K562 (cell line): Measurements from ENCODE around the gene FAF2. TPM values are rescaled to one million over a fixed set of nuclear protein-coding genes. Genes with fewer than 3 reads are reported as not detected.
A peak's percentile ranks its signal among the peaks of the same experiment; 100 is the strongest.

Experiments
- DIDO1 ChIP-seq: fragments of 450-650 bp; IDR thresholded peaks from 2 replicates; pipeline ENCODE4 v1.6.1; 2016; ENCODE audit warnings: low read depth, missing biosample characterization, missing genetic modification characterization
- KDM2B ChIP-seq: fragments of 250-450 bp; sonication (Bioruptor Pico); IDR thresholded peaks from 2 replicates; pipeline ENCODE4 v1.8.0; 2021; ENCODE audit warnings: mild to moderate bottlenecking, moderate library complexity
- MEF2A ChIP-seq: IDR thresholded peaks from 2 replicates; pipeline ENCODE4 v1.6.1; 2011; ENCODE audit warnings: low read depth, mild to moderate bottlenecking, low read length, moderate library complexity; ENCODE audit not compliant: control insufficient read depth
- MEIS2 ChIP-seq: fragments of 450-650 bp; IDR thresholded peaks from 2 replicates; pipeline ENCODE4 v1.6.1; 2014; ENCODE audit warnings: mild to moderate bottlenecking; ENCODE audit not compliant: partially characterized antibody
- MYNN ChIP-seq, 2 experiments: sonication (generic); formaldehyde crosslinking in 1 of 2; IDR thresholded peaks; 2 replicates each; pipeline versions ENCODE4 v1.5.0 to v1.6.1; 2016 to 2020; ENCODE audit warnings: antibody characterized with exemption in 1 of 2, missing genetic modification reagents in 1 of 2
- PHB ChIP-seq: fragments of 250-450 bp; sonication (Bioruptor Pico); IDR thresholded peaks from 2 replicates; pipeline ENCODE4 v1.5.0; 2021
- PPARD ChIP-seq: fragments of 250-450 bp; sonication (Bioruptor Pico); IDR thresholded peaks from 2 replicates; pipeline ENCODE4 v1.8.0; 2022; ENCODE audit warnings: inconsistent platforms, mild to moderate bottlenecking, moderate library complexity
- SLC30A9 ChIP-seq: fragments of 250-450 bp; sonication (Bioruptor Pico); IDR thresholded peaks from 2 replicates; pipeline ENCODE4 v1.8.0; 2022; ENCODE audit warnings: mild to moderate bottlenecking, moderate library complexity
- SP2 ChIP-seq: IDR thresholded peaks from 2 replicates; pipeline ENCODE4 v1.6.1; 2011; ENCODE audit warnings: mild to moderate bottlenecking, low read depth, low read length, moderate library complexity; ENCODE audit not compliant: poor library complexity, severe bottlenecking; ENCODE audit errors: extremely low read depth
- TCFL5 ChIP-seq: fragments of 250-450 bp; sonication (Bioruptor Pico); conservative IDR thresholded peaks from 2 replicates; pipeline ENCODE4 v1.6.1; 2021; ENCODE audit warnings: mild to moderate bottlenecking, moderate library complexity, matching md5 sums
- ZBTB17 ChIP-seq: fragments of 450-650 bp; formaldehyde crosslinking; IDR thresholded peaks from 2 replicates; pipeline ENCODE4 v1.4.0; 2020; ENCODE audit warnings: mild to moderate bottlenecking
- ZNF24 ChIP-seq: fragments of 450-650 bp; IDR thresholded peaks from 2 replicates; pipeline ENCODE4 v1.6.1; 2016
- ZNF830 ChIP-seq: fragments of 250-450 bp; sonication (Bioruptor Pico); IDR thresholded peaks from 2 replicates; pipeline ENCODE4 v1.5.0; 2021; ENCODE audit warnings: mild to moderate bottlenecking
- polyA plus RNA-seq, 8 experiments: library from polyadenylated mRNA; depleted of rRNA in 4 of 8; stranded (reverse) in 5 of 8; unstranded in 3 of 8; fragments of >200 nt; fragmentation: Nextera tagmentation in 2 of 8; fragmentation: Illumina TruSeq in 1 of 8; extraction: Ambion mirVana in 2 of 8; extraction: Trizol in 1 of 8; gene quantifications; 2 replicates each; pipeline versions ENCODE4 v1.2.1 to v1.2.3, GENCODE V29; 2011 to 2014; ENCODE audit warnings: inconsistent platforms in 1 of 8, missing spikeins in 1 of 8
- total RNA-seq, 7 experiments: library from RNA; depleted of rRNA in 6 of 7; stranded (reverse); fragments of >200 nt in 6 of 7; fragmentation: Illumina TruSeq in 2 of 7; extraction: Trizol in 2 of 7; gene quantifications; 2 replicates each; pipeline versions ENCODE4 v1.2.1 to v1.2.3, GENCODE V29; 2011 to 2021; ENCODE audit warnings: low replicate concordance in 1 of 7
- TF ChIP-seq, protein P1 (sequence below): sonication (generic); formaldehyde crosslinking; IDR thresholded peaks from 2 replicates; pipeline ENCODE4 v1.8.0; 2022; ENCODE audit warnings: missing genetic modification reagents, mild to moderate bottlenecking, borderline replicate concordance
- TF ChIP-seq, protein P2 (sequence below): sonication (generic); formaldehyde crosslinking; IDR thresholded peaks from 2 replicates; pipeline ENCODE4 v1.9.0; 2022; ENCODE audit warnings: mild to moderate bottlenecking, missing genetic modification reagents
- TF ChIP-seq, protein P3 (sequence below): sonication (generic); formaldehyde crosslinking; IDR thresholded peaks from 2 replicates; pipeline ENCODE4 v1.8.0; 2022; ENCODE audit warnings: mild to moderate bottlenecking, missing genetic modification reagents
- TF ChIP-seq, protein P4 (sequence below): fragments of 250-450 bp; sonication (Bioruptor Pico); IDR thresholded peaks from 2 replicates; pipeline ENCODE4 v1.8.0; 2021; ENCODE audit warnings: moderate library complexity, mild to moderate bottlenecking, inconsistent platforms
- TF ChIP-seq, protein P5 (sequence below): fragments of 250-450 bp; sonication (Bioruptor Pico); IDR thresholded peaks from 2 replicates; pipeline ENCODE4 v1.5.0; 2021
- TF ChIP-seq, protein P6 (sequence below): fragments of 450-650 bp; conservative IDR thresholded peaks from 2 replicates; pipeline ENCODE4 v1.6.1; 2016; ENCODE audit warnings: missing genetic modification characterization, low read depth, mild to moderate bottlenecking, control low read depth, missing compliant biosample characterization

Gene FAF2
- total and polyA plus RNA-seq, 9 of the 15 experiments (the other 6 are each of a cell fraction or from before 2014, with no cell fraction given): 25.0 to 44.6 (median 36.1) TPM

DNA sequence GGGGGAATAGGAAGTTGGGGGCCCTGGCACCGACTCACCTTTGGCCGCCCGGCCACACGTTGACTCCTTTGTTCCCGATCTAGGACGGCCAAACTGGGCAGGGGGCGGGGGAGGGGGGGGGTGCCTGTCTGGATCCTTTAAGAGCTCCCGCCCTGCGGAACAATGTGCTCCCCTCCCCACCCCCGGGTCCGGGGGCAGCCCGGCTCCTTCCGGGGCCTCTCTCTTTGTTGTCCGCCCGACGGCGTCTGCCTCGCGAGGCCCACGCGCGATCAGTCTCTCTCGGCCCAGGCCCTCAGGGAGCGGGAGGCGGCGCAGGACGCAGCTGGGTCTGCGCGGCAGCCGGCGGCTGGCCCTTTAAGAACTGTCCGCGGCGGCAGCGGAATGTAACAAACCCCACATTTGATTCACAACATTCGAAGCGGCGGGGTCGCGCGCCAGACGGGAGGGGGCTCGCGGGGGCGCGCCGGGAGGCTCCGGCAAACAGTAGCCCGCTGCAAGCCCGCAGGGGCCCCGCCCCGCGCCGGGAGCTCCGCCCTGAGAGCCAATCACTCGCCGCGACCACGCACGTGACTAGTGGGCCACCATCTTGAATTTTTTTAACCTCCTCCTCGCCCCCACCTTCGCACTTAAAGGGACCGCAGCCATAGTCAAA is 88.8 kb downstream of the FAF2 start, which contains the start of gene RNF44 (continued):
- TF ChIP-seq MEIS2: peak; percentile 83
- TF ChIP-seq, protein P1, sequence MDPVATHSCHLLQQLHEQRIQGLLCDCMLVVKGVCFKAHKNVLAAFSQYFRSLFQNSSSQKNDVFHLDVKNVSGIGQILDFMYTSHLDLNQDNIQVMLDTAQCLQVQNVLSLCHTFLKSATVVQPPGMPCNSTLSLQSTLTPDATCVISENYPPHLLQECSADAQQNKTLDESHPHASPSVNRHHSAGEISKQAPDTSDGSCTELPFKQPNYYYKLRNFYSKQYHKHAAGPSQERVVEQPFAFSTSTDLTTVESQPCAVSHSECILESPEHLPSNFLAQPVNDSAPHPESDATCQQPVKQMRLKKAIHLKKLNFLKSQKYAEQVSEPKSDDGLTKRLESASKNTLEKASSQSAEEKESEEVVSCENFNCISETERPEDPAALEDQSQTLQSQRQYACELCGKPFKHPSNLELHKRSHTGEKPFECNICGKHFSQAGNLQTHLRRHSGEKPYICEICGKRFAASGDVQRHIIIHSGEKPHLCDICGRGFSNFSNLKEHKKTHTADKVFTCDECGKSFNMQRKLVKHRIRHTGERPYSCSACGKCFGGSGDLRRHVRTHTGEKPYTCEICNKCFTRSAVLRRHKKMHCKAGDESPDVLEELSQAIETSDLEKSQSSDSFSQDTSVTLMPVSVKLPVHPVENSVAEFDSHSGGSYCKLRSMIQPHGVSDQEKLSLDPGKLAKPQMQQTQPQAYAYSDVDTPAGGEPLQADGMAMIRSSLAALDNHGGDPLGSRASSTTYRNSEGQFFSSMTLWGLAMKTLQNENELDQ: no peak
- TF ChIP-seq, protein P2, sequence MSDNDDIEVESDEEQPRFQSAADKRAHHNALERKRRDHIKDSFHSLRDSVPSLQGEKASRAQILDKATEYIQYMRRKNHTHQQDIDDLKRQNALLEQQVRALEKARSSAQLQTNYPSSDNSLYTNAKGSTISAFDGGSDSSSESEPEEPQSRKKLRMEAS (CRISPR knock-in tag): peak; percentile 59
- TF ChIP-seq PHB (CRISPR knock-in tag): no peak
- TF ChIP-seq, protein P3, sequence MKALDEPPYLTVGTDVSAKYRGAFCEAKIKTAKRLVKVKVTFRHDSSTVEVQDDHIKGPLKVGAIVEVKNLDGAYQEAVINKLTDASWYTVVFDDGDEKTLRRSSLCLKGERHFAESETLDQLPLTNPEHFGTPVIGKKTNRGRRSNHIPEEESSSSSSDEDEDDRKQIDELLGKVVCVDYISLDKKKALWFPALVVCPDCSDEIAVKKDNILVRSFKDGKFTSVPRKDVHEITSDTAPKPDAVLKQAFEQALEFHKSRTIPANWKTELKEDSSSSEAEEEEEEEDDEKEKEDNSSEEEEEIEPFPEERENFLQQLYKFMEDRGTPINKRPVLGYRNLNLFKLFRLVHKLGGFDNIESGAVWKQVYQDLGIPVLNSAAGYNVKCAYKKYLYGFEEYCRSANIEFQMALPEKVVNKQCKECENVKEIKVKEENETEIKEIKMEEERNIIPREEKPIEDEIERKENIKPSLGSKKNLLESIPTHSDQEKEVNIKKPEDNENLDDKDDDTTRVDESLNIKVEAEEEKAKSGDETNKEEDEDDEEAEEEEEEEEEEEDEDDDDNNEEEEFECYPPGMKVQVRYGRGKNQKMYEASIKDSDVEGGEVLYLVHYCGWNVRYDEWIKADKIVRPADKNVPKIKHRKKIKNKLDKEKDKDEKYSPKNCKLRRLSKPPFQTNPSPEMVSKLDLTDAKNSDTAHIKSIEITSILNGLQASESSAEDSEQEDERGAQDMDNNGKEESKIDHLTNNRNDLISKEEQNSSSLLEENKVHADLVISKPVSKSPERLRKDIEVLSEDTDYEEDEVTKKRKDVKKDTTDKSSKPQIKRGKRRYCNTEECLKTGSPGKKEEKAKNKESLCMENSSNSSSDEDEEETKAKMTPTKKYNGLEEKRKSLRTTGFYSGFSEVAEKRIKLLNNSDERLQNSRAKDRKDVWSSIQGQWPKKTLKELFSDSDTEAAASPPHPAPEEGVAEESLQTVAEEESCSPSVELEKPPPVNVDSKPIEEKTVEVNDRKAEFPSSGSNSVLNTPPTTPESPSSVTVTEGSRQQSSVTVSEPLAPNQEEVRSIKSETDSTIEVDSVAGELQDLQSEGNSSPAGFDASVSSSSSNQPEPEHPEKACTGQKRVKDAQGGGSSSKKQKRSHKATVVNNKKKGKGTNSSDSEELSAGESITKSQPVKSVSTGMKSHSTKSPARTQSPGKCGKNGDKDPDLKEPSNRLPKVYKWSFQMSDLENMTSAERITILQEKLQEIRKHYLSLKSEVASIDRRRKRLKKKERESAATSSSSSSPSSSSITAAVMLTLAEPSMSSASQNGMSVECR (CRISPR knock-in tag): peak; percentile 15; the same call in 1 of the 2 replicates
- TF ChIP-seq ZBTB17 (CRISPR knock-in tag): no peak
- TF ChIP-seq ZNF830 (CRISPR knock-in tag): no peak
- no peak for TF ChIP-seq MYNN (IDR thresholded peaks at IDR 0.05)
- no peak for TF ChIP-seq MYNN (CRISPR knock-in tag; IDR thresholded peaks at IDR 0.05)
- TF ChIP-seq DIDO1: no peak
- TF ChIP-seq, protein P4, sequence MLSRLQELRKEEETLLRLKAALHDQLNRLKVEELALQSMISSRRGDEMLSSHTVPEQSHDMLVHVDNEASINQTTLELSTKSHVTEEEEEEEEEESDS (CRISPR knock-in tag): no peak
- TF ChIP-seq, protein P5, sequence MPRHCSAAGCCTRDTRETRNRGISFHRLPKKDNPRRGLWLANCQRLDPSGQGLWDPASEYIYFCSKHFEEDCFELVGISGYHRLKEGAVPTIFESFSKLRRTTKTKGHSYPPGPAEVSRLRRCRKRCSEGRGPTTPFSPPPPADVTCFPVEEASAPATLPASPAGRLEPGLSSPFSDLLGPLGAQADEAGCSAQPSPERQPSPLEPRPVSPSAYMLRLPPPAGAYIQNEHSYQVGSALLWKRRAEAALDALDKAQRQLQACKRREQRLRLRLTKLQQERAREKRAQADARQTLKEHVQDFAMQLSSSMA (CRISPR knock-in tag): no peak
- no peak for TF ChIP-seq PPARD (CRISPR knock-in tag)
- TF ChIP-seq SP2: no peak
- no peak for TF ChIP-seq SLC30A9 (CRISPR knock-in tag)
- TF ChIP-seq TCFL5 (CRISPR knock-in tag): no peak
- TF ChIP-seq, protein P6, sequence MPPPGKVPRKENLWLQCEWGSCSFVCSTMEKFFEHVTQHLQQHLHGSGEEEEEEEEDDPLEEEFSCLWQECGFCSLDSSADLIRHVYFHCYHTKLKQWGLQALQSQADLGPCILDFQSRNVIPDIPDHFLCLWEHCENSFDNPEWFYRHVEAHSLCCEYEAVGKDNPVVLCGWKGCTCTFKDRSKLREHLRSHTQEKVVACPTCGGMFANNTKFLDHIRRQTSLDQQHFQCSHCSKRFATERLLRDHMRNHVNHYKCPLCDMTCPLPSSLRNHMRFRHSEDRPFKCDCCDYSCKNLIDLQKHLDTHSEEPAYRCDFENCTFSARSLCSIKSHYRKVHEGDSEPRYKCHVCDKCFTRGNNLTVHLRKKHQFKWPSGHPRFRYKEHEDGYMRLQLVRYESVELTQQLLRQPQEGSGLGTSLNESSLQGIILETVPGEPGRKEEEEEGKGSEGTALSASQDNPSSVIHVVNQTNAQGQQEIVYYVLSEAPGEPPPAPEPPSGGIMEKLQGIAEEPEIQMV (tag): no peak
- no peak for TF ChIP-seq KDM2B (CRISPR knock-in tag)
- no peak for TF ChIP-seq ZNF24
- 0 out of 2 replicates have a peak, but pooled peaks have one; percentile 2 for TF ChIP-seq MEF2A
